Astrocyte (in vitro differentiated cells and primary cell): ENCODE data around the gene ZNF407. TPM values are rescaled to one million over a fixed set of nuclear protein-coding genes. Genes with fewer than 3 reads are reported as not detected.

Experiments
- DNase-seq: peaks from one replicate; pipeline ENCODE4 v3.0.0-alpha.2; 2010; ENCODE audit warnings: low read depth
- FAIRE-seq: peaks from 2 replicates; lab custom pipeline; 2011; peaks lifted over from hg19 to GRCh38; lab: Jason Lieb, UNC
- H2AFZ ChIP-seq: 2 replicates; pipeline ENCODE4 v1.6.0; 2012; ENCODE audit warnings: low read depth, low read length, inconsistent platforms
- H3K27ac ChIP-seq: 2 replicates; pipeline ENCODE4 v1.5.1; 2011; ENCODE audit warnings: low read depth, low read length, inconsistent platforms
- H3K27me3 ChIP-seq: 2 replicates; pipeline ENCODE4 v1.6.0; 2011; ENCODE audit warnings: low read length, inconsistent platforms; ENCODE audit not compliant: insufficient read depth
- H3K36me3 ChIP-seq: 2 replicates; pipeline ENCODE4 v1.5.1; 2011; ENCODE audit warnings: low read length, inconsistent platforms; ENCODE audit not compliant: insufficient read depth
- H3K4me1 ChIP-seq: 2 replicates; pipeline ENCODE4 v1.5.1; 2011; ENCODE audit warnings: low read length, inconsistent platforms; ENCODE audit not compliant: insufficient read depth
- H3K4me2 ChIP-seq: 2 replicates; pipeline ENCODE4 v1.6.0; 2012; ENCODE audit warnings: low read length, inconsistent platforms
- H3K4me3 ChIP-seq: 2 replicates; pipeline ENCODE4 v1.5.1; 2011; ENCODE audit warnings: low read depth, mild to moderate bottlenecking, low read length, inconsistent platforms; ENCODE audit not compliant: insufficient read depth
- H3K79me2 ChIP-seq: 2 replicates; pipeline ENCODE4 v1.6.0; 2012; ENCODE audit warnings: mild to moderate bottlenecking, low read length, inconsistent platforms; ENCODE audit not compliant: insufficient read depth
- H3K9ac ChIP-seq: 2 replicates; pipeline ENCODE4 v1.6.0; 2012; ENCODE audit warnings: mild to moderate bottlenecking, low read length, inconsistent platforms
- H3K9me3 ChIP-seq: 2 replicates; pipeline ENCODE4 v1.5.1; 2012; ENCODE audit warnings: low read depth, mild to moderate bottlenecking, low read length, inconsistent platforms; ENCODE audit not compliant: insufficient read depth
- H4K20me1 ChIP-seq: 2 replicates; pipeline ENCODE4 v1.6.0; 2012; ENCODE audit warnings: low read length, inconsistent platforms; ENCODE audit not compliant: insufficient read depth
- H3K27ac Mint-ChIP-seq: one replicate; pipeline ENCODE4 v1.8.0; 2021; ENCODE audit warnings: mild to moderate bottlenecking, mixed read lengths; ENCODE audit not compliant: unreplicated experiment
- H3K27me3 Mint-ChIP-seq: one replicate; pipeline ENCODE4 v1.8.0; 2021; ENCODE audit warnings: low read depth, mixed read lengths; ENCODE audit not compliant: unreplicated experiment
- H3K36me3 Mint-ChIP-seq: one replicate; pipeline ENCODE4 v1.8.0; 2021; ENCODE audit warnings: low read depth, mixed read lengths; ENCODE audit not compliant: unreplicated experiment
- H3K4me1 Mint-ChIP-seq: one replicate; pipeline ENCODE4 v1.8.0; 2021; ENCODE audit warnings: low read depth, mixed read lengths; ENCODE audit not compliant: unreplicated experiment
- H3K4me3 Mint-ChIP-seq: one replicate; pipeline ENCODE4 v1.8.0; 2021; ENCODE audit warnings: mild to moderate bottlenecking, moderate library complexity, mixed read lengths; ENCODE audit not compliant: unreplicated experiment
- H3K9me3 Mint-ChIP-seq: one replicate; pipeline ENCODE4 v1.8.0; 2021; ENCODE audit warnings: mild to moderate bottlenecking, mixed read lengths; ENCODE audit not compliant: unreplicated experiment
- CTCF ChIP-seq: IDR thresholded peaks from 2 replicates; pipeline ENCODE4 v1.5.1; 2011; ENCODE audit warnings: low read depth, mild to moderate bottlenecking, inconsistent platforms, low read length, moderate library complexity; ENCODE audit not compliant: insufficient read depth
- EZH2 ChIP-seq: IDR thresholded peaks from 2 replicates; pipeline ENCODE4 v1.6.1; 2012; ENCODE audit warnings: mild to moderate bottlenecking, low read length, inconsistent platforms; ENCODE audit not compliant: insufficient read depth
- total RNA-seq: library from RNA; stranded (reverse); gene quantifications from 2 replicates; pipeline ENCODE4 v1.2.1, GENCODE V29; 2021

ZNF407 gene
- total RNA-seq, 1 donor from 2014 or later, result 13.8 TPM

GRCh38 chr18:74626049-74626874, 28.6 kb downstream of the ZNF407 start:
- Histone ChIP-seq H3K27me3 (no peaks in the 10 kb centered on the region), H2AFZ (no peak overlapping the region), H3K4me2 (no peak overlapping the region), H3K36me3 (no peaks in the 10 kb centered on the region), H3K4me3 (no peak overlapping the region), H3K27ac (no peak overlapping the region), H3K79me2 (peaks cover 65% of the 10 kb centered on the region), H3K9ac (no peak overlapping the region), H3K4me1 (no peaks in the 10 kb centered on the region), H3K9me3 (no peaks in the 10 kb centered on the region), H4K20me1 (peaks cover 72% of the 10 kb centered on the region)
- H3K27me3 Mint-ChIP-seq, result no peaks in the 10 kb centered on the region
- no peaks in the 10 kb centered on the region for H3K36me3 Mint-ChIP-seq
- peaks cover 3% of the 10 kb centered on the region for H3K4me1 Mint-ChIP-seq
- FAIRE-seq (peak; percentile 5), DNase-seq (no peak)
- no peak overlapping the region for H3K27ac Mint-ChIP-seq
- H3K9me3 Mint-ChIP-seq, result no peaks in the 10 kb centered on the region
- TF ChIP-seq CTCF (no peak), EZH2 (no peak)
- H3K4me3 Mint-ChIP-seq, result no peak overlapping the region

- Mint-ChIP-seq H3K4me3 (no peak overlapping the region), H3K36me3 (peaks cover 8% of the 10 kb centered on the region), H3K9me3 (no peaks in the 10 kb centered on the region), H3K27me3 (no peaks in the 10 kb centered on the region), H3K27ac (no peak overlapping the region), H3K4me1 (peaks cover 15% of the 10 kb centered on the region)
- Histone ChIP-seq H3K9me3 (no peaks in the 10 kb centered on the region), H3K36me3 (peaks cover 9% of the 10 kb centered on the region), H3K4me3 (no peak overlapping the region), H2AFZ (no peak overlapping the region), H3K27me3 (no peaks in the 10 kb centered on the region), H3K27ac (no peak overlapping the region), H3K79me2 (peaks cover 27% of the 10 kb centered on the region), H4K20me1 (peaks cover 29% of the 10 kb centered on the region), H3K4me1 (peaks cover 5% of the 10 kb centered on the region), H3K4me2 (no peak overlapping the region), H3K9ac (no peak overlapping the region)
- no peak for DNase-seq
- FAIRE-seq, result no peak
- TF ChIP-seq EZH2 (no peak), CTCF (no peak)
Measured at GRCh38 chr18:74630804-74631203, 33.1 kb downstream of the ZNF407 start.

GRCh38 chr18:74631212-74631611, 33.5 kb downstream of the ZNF407 start:
- Histone ChIP-seq H2AFZ (no peak overlapping the region), H3K27me3 (no peaks in the 10 kb centered on the region), H3K4me1 (peaks cover 5% of the 10 kb centered on the region), H3K9ac (no peak overlapping the region), H3K79me2 (peaks cover 23% of the 10 kb centered on the region), H3K27ac (no peak overlapping the region), H3K4me3 (no peak overlapping the region), H4K20me1 (peaks cover 25% of the 10 kb centered on the region), H3K9me3 (no peaks in the 10 kb centered on the region), H3K4me2 (no peak overlapping the region), H3K36me3 (peaks cover 9% of the 10 kb centered on the region)
- FAIRE-seq, result no peak
- H3K27ac Mint-ChIP-seq, result no peak overlapping the region
- peaks cover 15% of the 10 kb centered on the region for H3K4me1 Mint-ChIP-seq
- no peaks in the 10 kb centered on the region for H3K27me3 Mint-ChIP-seq
- DNase-seq, result no peak
- H3K4me3 Mint-ChIP-seq, result no peak overlapping the region
- peaks cover 8% of the 10 kb centered on the region for H3K36me3 Mint-ChIP-seq
- TF ChIP-seq EZH2 (no peak), CTCF (no peak)
- no peaks in the 10 kb centered on the region for H3K9me3 Mint-ChIP-seq
